Testis (tissue), 5 donors: ENCODE data around the gene NOTUM. TPM values are rescaled to one million over a fixed set of nuclear protein-coding genes. Genes with fewer than 3 reads are reported as not detected.

Experiments
- DNase-seq: peaks from one replicate; pipeline ENCODE4 v3.0.0-alpha.2; 2019
- H3K27ac ChIP-seq, 2 donors: fragments of 200-600 bp; sonication (generic); one replicate each; pipeline ENCODE4 v1.5.1; 2019
- H3K27me3 ChIP-seq: fragments of 200-600 bp; sonication (generic); one replicate; pipeline ENCODE4 v1.5.1; 2019
- H3K36me3 ChIP-seq: fragments of 200-600 bp; sonication (generic); one replicate; pipeline ENCODE4 v1.5.1; 2017; ENCODE audit warnings: low read depth; ENCODE audit errors: missing control alignments
- H3K4me1 ChIP-seq: fragments of 200-600 bp; sonication (generic); one replicate; pipeline ENCODE4 v1.5.1; 2019
- H3K4me3 ChIP-seq, 2 donors: fragments of 200-600 bp; sonication (generic); one replicate each; pipeline ENCODE4 v1.5.1; 2017 to 2019
- H3K9me3 ChIP-seq: fragments of 200-600 bp; sonication (generic); one replicate; pipeline ENCODE4 v1.5.1; 2017
- POLR2A ChIP-seq: fragments of 450-650 bp; IDR thresholded peaks from one replicate; pipeline ENCODE4 v1.6.1; 2017; ENCODE audit warnings: antibody characterized with exemption, mild to moderate bottlenecking, moderate library complexity
- WGBS, 2 donors: methylation state at CpG; one replicate each; pipeline ENCODE4 v1.1.5; 2018; 5-methylcytosine and 5-hydroxymethylcytosine counted together
- intact Hi-C: fragments of 100-400 bp; cut with DNase I; formaldehyde crosslinking; loops from one replicate; pipeline ENCODE4 v1.15.1; 2023; ENCODE audit warnings: low total_unique reads
- long read RNA-seq, 2 donors: transcript quantifications; one replicate each; lab custom pipeline, GENCODE V29; 2026
- polyA plus RNA-seq: library from polyadenylated mRNA; stranded (reverse); fragments of 350-450 nt; fragmentation: Illumina TruSeq; extraction: RNeasy Lipid Tissue Mini Kit (QIAGEN cat#74804); gene quantifications from one replicate; pipeline ENCODE4 v1.2.3, GENCODE V29; 2014; ENCODE audit warnings: low read depth, low replicate concordance; ENCODE audit not compliant: insufficient read depth
- total RNA-seq, 2 donors: library from RNA; depleted of rRNA; stranded (reverse); fragments of >200 nt; gene quantifications; one replicate each; pipeline ENCODE4 v1.2.3, GENCODE V29; 2016
- TF ChIP-seq, protein P1 (sequence below), 3 experiments: fragments of 450-650 bp in 2 of 3; fragments of 200-600 bp in 1 of 3; sonication (generic) in 1 of 3; IDR thresholded peaks; one replicate each; pipeline ENCODE4 v1.5.1; 2016 to 2019; ENCODE audit warnings: antibody characterized with exemption in 3 of 3, mild to moderate bottlenecking in 2 of 3, moderate library complexity in 1 of 3

Gene NOTUM
- 10 to 100 TPM in 1 of 2 donors, 1 to 10 TPM in 1; 9.5 to 13.2 TPM for total RNA-seq
- 5.1 TPM for polyA plus RNA-seq
- long read RNA-seq, donor 1, partial matches to known transcripts, result 0 of 1 reads
- long read RNA-seq, donor 1, other reads (novel, unspliced or antisense), result 0 of 1 reads
- long read RNA-seq, donor 2, partial matches to known transcripts, result 0 of 3 reads
- long read RNA-seq, donor 2, other reads (novel, unspliced or antisense), result 0 of 3 reads

DNA sequence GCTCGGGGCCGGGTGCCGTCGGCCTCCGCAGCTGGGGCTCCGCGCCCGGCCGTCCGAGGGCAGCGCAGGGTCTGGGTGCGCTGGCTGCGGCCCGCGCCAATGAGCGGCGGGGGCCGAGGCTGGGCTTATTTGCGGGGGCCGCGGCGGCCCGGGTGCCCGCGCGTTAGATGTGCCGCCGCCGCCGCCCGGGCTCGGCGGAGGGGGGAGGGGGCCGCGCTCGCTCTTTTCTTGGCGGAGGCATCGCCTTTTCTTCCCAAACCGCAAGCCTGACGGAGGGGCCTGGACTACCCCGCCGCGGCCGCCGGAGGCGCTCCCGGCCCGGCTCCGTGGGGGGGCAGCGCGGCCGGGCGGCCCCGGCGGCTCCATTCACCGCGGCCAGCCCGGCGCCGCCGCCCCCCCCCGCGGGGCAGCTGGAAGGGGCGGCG is at the start of gene NOTUM:
Gene NOTUM, minus strand, starts transcription at position 101 of the 425 bp plus-strand sequence. CDS start 278 bp downstream, outside the sequence.
- WGBS, 2 donors, result no CpG with 5 or more reads among the region's 65 CpGs
- TF ChIP-seq, protein P1, sequence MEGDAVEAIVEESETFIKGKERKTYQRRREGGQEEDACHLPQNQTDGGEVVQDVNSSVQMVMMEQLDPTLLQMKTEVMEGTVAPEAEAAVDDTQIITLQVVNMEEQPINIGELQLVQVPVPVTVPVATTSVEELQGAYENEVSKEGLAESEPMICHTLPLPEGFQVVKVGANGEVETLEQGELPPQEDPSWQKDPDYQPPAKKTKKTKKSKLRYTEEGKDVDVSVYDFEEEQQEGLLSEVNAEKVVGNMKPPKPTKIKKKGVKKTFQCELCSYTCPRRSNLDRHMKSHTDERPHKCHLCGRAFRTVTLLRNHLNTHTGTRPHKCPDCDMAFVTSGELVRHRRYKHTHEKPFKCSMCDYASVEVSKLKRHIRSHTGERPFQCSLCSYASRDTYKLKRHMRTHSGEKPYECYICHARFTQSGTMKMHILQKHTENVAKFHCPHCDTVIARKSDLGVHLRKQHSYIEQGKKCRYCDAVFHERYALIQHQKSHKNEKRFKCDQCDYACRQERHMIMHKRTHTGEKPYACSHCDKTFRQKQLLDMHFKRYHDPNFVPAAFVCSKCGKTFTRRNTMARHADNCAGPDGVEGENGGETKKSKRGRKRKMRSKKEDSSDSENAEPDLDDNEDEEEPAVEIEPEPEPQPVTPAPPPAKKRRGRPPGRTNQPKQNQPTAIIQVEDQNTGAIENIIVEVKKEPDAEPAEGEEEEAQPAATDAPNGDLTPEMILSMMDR (IDR thresholded peaks at IDR 0.05), result no peak
- no peak for TF ChIP-seq POLR2A
- Histone ChIP-seq H3K27me3 (no peaks in the 10 kb centered on the region), H3K4me3 (peak within 1 kb of the TSS; percentile 24 to 27), H3K36me3 (no peaks in the 10 kb centered on the region), H3K4me1 (no peaks in the 10 kb centered on the region), H3K27ac (no peak within 1 kb of the TSS), H3K9me3 (no peaks in the 10 kb centered on the region)
- intact Hi-C loops, result loop anchor here (5.0 kb wide), 1 partner anchor 61 kb away; the partner anchor contains the start of genes CENPX and LRRC45
- DNase-seq, result no peak

DNA sequence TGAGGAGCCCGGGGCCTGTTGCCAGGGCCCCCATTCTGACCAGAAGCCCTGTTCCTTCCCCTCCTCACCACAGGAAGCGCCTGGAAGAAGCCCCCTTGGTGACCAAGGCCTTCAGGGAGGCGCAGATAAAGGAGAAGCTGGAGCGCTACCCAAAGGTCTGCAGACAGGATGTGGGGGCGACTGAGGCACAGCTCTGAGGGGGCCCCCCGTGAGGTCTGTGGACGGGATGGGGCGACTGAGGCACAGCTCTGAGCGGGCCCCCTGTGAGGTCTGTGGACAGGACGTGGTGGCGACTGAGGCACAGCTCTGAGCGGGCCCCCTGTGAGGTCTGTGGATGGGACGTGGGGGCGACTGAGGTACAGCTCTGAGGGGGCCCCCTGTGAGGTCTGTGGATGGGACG is 48.4 kb upstream of the NOTUM start:
- Histone ChIP-seq H3K4me1 (peaks cover 6% of the 10 kb centered on the region), H3K27ac (no peak overlapping the region), H3K4me3 (no peak overlapping the region), H3K36me3 (no peaks in the 10 kb centered on the region), H3K27me3 (no peaks in the 10 kb centered on the region), H3K9me3 (no peaks in the 10 kb centered on the region)
- intact Hi-C loops, result no loop called here
- TF ChIP-seq, protein P1 (IDR thresholded peaks at IDR 0.05), result no peak
- TF ChIP-seq POLR2A, result no peak
- DNase-seq, result no peak
- WGBS, 2 donors, result 83 to 92% methylated on average over 2 to 14 of the region's 15 CpGs

DNA sequence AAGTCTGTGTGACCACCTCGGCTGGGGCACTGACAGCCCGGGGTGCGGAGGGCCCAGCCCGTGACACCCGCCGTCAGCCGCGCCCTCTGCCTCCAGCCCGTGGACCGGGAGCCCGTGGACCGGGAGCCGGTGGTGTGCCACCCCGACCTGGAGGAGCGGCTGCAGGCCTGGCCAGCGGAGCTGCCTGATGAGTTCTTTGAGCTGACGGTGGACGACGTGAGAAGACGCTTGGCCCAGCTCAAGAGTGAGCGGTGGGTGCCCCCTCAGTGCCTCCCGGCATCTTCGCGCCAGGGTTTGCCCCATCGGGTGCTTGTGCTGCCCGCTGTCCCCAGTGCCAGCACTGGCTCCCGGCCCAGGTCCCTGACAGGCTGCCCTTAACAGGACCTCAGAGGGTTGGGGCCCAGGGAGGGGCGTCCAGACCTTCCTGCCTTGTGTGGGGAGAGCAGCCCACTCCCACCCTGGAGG is 48.0 kb upstream of the NOTUM start:
- 95% methylated on average over 19 of the region's 28 CpGs; no CpG with 5 or more reads in 1 of the 2 donors for WGBS, 2 donors
- peaks cover 6% of the 10 kb centered on the region for H3K4me1 ChIP-seq
- no peaks in the 10 kb centered on the region for H3K36me3 ChIP-seq

DNA sequence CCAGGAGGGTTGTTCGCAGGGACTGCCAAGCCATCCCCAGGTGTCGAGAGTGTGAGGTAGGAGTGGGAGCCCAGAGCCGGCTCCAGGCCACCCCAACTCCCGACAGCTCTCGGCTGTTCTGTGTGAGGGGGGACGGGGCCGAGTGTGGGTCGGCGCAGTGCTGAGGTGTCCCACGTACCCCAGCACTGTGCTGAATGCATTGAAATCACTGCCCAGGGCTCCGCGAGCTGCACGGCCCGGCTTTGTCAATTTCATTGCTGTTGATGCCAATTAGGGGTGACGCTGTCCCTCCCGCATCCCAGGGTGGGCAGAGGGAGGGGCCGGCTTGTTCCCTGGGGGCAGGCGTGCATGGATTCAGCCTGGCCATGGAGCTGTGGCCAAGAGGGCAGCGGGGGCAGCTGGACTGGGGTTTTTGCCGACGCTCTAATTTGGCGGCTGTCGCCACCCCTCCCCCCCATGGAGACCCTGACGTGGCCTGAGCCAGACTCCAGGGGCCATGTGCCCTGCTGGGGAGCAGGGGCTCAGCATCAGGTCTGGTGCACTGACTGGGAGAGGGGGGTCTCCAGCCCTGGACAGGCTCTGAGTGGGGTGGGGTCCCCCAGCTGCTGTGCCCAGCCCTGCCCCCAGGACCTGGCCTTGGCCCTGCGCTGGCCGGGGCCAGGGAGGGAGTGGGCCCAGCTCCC is 47.4 kb upstream of the NOTUM start:
- TF ChIP-seq POLR2A, result no peak
- TF ChIP-seq, protein P1 (IDR thresholded peaks at IDR 0.05), result no peak
- Histone ChIP-seq H3K27ac (no peak overlapping the region), H3K4me1 (peaks cover 5% of the 10 kb centered on the region), H3K9me3 (no peaks in the 10 kb centered on the region), H3K27me3 (no peaks in the 10 kb centered on the region), H3K36me3 (no peaks in the 10 kb centered on the region), H3K4me3 (no peak overlapping the region)
- WGBS, 2 donors, result 91 to 93% methylated on average over 16 to 21 of the region's 26 CpGs
- no peak for DNase-seq
- intact Hi-C loops, result no loop called here

More for the DNA sequence above, 48.0 kb upstream of the NOTUM start:
- no peak for DNase-seq
- no peaks in the 10 kb centered on the region for H3K9me3 ChIP-seq
- intact Hi-C loops, result no loop called here
- no peaks in the 10 kb centered on the region for H3K27me3 ChIP-seq
- H3K27ac ChIP-seq, result no peak overlapping the region
- no peak overlapping the region for H3K4me3 ChIP-seq
- no peak for TF ChIP-seq POLR2A
- TF ChIP-seq, protein P1 (IDR thresholded peaks at IDR 0.05), result no peak
